Stimulated activated CD8-positive, alpha-beta memory T cell treated with anti-CD3 and anti-CD28 coated beads, Interleukin-7, amount 100 ng/mL, for 1 hour (primary cell): ENCODE data around the gene SPANXN5.
"Not testable (repeated sequence)": the region's sequence is repeated elsewhere in the genome, so short reads cannot be mapped to it uniquely, and the experiment has no call there.

ENCODE experiments used
- DNase-seq, 2 donors: peaks; one replicate each; pipeline ENCODE4 v3.0.0-alpha.2; 2020; ENCODE audit warnings: low read depth in 2 of 2

The SPANXN5 gene, protein sequence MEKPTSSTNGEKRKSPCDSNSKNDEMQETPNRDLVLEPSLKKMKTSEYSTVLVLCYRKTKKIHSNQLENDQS

GRCh38 chrX:52797327-52797726 lies at the start of gene SPANXN5:
Gene SPANXN5 (minus strand): TSS chrX:52797427. CDS start chrX:52797348, 79 bp downstream.
- not testable (repeated sequence) for DNase-seq

DNA sequence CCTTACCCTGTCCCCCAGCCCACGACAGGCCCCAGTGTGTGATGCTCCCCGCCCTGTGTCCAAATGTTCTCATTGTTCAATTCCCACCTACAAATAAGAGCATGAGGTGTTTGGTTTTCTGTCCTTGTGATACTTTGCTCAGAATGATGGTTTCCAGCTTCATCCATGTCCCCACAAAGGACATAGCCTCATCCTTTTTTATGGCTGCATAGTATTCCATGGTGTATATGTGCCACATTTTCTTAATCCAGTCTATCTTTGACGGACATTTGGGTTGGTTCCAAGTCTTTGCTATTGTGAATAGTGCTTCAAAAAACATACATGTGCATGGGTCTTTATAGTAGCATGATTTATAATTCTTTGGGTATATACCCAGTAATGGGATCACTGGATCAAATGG lies 46.4 kb upstream of the SPANXN5 start:
- DNase-seq = not testable (repeated sequence)

DNA sequence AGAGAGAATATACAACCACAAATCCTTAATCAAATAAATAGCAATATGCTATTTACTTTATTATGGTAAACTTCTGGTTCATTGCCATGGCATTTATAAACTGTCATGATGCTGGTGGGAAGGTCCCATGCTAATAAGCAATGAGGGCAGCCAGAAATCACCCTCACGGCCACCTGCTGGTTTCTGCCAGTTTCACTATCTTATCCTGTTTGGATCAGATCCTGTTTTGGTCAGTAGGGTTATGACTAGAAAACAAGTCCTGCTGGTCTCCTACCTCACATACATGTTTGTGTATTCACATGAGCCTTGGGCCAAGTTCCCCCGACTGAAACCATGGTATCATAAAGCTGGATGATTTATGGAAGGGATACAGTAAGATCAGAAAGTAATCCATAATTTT lies 41.9 kb upstream of the SPANXN5 start:
- no peak for DNase-seq

GRCh38 chrX:52830551-52830950 lies 33.3 kb upstream of the SPANXN5 start:
- DNase-seq = no peak

- DNase-seq = no peak
Measured at GRCh38 chrX:52824608-52825007, 27.4 kb upstream of the SPANXN5 start.

- DNase-seq = no peak
Measured at GRCh38 chrX:52821079-52821760, 24.0 kb upstream of the SPANXN5 start.

- DNase-seq = no peak
Measured at GRCh38 chrX:52819788-52820187, 22.6 kb upstream of the SPANXN5 start.

DNA sequence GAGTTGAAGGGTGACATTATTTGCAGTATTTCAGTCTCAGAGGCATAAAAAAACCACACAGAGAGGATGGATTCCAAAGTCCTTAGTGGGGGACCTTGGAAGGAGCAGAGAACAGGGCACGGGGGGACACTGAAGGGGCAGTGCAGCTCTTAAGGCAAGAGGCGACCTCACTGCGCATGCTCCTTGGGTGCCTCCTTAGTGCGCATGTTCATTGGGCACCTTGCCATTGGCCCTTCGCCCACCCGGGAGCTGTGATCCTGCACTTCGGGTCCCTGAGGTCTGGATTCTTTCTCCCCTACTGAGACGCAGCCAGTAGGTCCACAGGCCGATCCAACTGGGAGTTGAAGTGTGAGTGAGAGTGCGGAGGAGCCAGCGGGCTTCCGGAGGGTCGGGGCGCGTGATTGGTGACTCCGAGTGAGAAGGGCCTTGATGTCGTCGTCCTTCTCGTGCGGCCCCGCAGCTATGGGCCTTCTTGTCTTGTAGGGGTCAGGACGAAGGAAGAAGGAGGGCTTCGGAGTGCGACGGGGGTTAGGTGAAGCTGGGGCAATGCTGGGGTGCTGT lies 13.9 kb upstream of the SPANXN5 start, which contains the start of gene XAGE5:
TSS of gene XAGE5 (plus strand) at position 223 of the 561 bp plus-strand sequence. CDS start 1,280 bp downstream, outside the sequence.
- DNase-seq = no peak

GRCh38 chrX:52804876-52805275 lies 7.6 kb upstream of the SPANXN5 start:
- DNase-seq = not testable (repeated sequence)

- DNase-seq = not testable (repeated sequence)
Measured at GRCh38 chrX:52773504-52773903, 23.7 kb downstream of the SPANXN5 start.

DNA sequence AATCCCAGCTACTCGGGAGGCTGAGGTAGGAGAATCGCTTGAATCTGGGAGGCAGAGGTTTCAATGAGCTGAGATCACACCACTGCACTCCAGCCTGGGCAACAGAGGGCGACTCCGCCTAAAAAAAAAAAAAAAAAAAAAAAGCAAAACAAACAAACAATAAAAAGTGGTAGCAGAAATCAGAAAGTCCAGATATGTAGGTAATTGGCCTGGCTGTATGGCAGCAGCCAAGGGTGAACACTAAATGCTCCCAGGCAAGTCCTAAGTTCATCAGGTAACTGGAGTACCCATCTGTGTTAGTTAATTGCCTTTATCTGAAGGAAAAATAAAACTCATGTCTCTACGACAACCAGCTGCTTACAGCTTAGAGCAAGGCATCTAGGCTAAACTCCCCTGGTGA lies 31.2 kb downstream of the SPANXN5 start:
- not testable (repeated sequence) for DNase-seq

DNA sequence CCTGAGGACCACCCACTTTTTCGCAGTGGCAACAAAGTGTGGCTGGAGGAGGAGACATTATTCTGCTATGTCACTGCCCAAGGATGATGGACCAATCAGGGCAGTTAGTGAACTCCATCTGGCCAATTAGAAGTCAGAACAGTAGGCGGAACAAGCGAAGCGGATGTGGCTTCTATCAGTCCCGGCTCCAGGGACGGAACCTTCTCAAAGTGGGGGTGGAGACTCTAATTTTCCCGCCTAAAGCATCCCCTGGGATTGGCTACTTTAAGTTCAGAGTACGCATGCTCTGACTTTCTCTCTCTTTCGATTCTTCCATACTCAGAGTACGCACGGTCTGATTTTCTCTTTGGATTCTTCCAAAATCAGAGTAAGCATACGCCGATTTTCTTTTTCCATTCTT lies 46.3 kb downstream of the SPANXN5 start, which contains the start of gene SSX2B:
TSS of gene SSX2B (plus strand) at position 301 of the 400 bp plus-strand sequence. CDS start 1,429 bp downstream, outside the sequence.
- DNase-seq = not testable (repeated sequence)
